ENCODE results near the gene CACNA1G. TPM values are rescaled to one million over a fixed set of nuclear protein-coding genes. Genes with fewer than 3 reads are reported as not detected.

Gene CACNA1G
- total RNA-seq (ENCODE audit: insufficient read depth, low replicate concordance), result 1.9 TPM

DNA sequence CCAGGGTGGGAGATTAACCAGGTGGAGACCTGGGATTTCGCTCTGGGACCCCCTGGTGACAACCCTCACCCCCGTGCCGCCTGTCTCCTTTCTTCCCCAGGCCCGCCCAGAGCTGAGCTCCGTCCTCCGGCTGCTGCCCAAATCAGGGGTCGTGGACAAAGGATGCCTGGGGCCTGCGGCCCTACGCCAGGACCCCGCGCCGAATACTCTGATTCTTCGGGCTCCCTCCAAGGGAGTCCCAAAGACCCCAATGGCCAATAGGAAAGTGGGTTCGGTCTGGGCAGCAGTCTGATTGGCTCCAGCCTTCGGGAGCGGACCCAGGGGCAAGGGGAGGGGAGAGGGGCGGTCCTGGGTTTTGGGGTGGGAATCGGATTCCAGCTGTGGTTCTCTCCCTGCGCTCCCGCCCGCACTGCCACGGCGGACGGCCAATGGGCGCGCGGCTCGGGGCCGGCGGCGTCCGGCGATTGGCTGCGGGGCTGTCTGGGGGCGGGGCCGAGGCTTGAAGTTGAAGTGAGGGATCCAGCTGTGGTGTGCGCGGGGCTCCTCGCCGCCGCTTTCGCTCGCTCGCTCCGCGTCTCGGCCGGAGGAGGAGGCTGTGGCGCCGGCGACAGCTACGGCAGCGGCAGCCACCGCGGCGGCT lies at the start of gene CACNA1G:
CACNA1G (plus strand) TSS at position 531 of the 640 bp plus-strand sequence. CDS start 745 bp downstream, outside the sequence.
- peak; percentile 97 for DNase-seq (ENCODE audit: low spot score)

- peak; percentile 39 for DNase-seq (ENCODE audit: low spot score)
These were observed 49.5 kb upstream of the CACNA1G start for GRCh38 chr17:50511058-50511457.

DNA sequence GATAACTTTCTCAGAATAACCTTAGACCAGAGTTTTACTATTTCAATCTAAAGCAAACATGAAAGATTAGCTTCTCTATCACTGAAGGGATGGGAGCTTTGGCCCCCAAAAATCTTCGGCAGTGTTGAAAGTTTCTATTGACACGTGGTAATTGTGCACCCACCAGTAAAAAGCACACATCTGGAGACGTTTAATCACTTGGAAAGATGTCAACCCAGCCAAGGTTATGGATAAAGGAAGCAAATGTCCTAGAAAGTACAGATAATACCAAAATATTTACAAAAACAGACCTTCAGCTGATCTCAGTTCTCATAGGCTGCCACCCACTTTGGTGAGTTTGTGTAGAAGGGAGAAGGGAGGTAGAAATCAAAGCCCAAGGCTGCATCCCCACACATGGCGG lies 47.0 kb upstream of the CACNA1G start:
- DNase-seq (ENCODE audit: low spot score), result no peak

- no peak for DNase-seq (ENCODE audit: low spot score)
These were observed 46.1 kb upstream of the CACNA1G start for GRCh38 chr17:50514388-50514787.

- DNase-seq (ENCODE audit: low spot score), result no peak
These were observed 45.4 kb upstream of the CACNA1G start for GRCh38 chr17:50514936-50515702.

- no peak for DNase-seq (ENCODE audit: low spot score)
These were observed 43.5 kb upstream of the CACNA1G start for GRCh38 chr17:50517011-50517410.

GRCh38 chr17:50517504-50518383 lies 42.8 kb upstream of the CACNA1G start:
- DNase-seq (ENCODE audit: low spot score), result no peak

DNA sequence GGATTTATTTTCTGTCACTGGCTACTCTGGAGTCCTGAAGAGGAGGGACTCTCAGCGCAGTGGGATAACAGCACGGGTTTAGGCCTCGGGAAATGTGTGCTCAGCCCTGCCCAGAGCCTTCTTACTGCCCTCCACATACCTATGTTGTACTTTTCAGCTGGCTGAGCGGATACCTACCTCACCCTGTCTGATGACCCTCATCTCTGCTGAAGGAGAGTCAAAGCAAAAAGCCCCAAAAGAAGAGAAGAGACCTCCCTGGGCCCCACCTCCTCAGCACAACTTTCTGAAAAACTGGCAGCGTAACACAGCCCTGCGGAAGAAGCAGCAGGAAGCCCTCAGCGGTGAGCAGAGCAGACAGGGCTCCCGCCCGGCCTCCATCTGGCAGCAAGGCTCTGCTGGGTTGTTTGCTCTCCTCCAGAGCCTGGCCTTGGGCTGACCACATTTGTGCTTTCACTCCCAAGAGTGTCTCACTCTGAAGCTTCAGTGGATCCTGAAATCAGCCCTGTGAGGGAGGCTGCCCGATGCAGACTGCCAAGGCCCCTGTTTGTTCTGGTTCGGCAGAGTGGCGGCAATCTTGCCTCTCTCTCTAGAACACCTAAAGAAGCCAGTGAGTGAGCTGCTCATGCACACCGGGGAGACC lies 42.0 kb upstream of the CACNA1G start:
- DNase-seq (ENCODE audit: low spot score), result no peak

DNA sequence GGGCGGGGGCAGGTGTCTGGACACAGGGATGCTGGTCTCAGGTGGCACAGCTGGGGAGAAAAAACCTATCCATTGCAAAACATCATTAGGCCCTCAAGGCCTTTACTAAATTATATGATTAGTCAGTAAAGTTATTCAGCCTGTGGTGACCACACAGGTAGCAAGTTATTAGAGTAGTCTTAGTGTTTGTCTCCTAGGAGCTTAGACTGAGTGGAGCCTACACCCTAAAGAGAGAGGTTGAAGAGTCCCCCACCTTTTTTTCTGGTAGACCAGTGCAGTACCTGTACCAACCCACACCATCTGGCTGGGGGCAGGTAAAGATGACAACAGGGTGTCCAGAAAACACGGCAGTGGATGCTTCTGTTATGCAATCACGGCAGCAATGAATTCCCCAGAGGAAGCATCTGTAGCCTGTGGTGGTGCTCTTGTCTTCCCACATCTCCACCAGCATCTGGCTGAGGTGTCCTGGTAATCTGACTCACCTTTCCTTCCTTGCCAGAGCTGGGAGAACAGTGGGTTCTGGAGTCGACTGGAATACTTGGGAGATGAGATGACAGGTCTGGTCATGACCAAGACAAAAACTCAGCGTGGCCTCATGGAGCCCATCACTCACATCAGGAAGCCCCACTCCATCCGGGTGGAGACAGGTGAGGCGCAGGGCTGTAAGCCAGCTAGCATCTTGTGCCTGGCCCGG lies 41.2 kb upstream of the CACNA1G start:
- DNase-seq (ENCODE audit: low spot score), result no peak

DNA sequence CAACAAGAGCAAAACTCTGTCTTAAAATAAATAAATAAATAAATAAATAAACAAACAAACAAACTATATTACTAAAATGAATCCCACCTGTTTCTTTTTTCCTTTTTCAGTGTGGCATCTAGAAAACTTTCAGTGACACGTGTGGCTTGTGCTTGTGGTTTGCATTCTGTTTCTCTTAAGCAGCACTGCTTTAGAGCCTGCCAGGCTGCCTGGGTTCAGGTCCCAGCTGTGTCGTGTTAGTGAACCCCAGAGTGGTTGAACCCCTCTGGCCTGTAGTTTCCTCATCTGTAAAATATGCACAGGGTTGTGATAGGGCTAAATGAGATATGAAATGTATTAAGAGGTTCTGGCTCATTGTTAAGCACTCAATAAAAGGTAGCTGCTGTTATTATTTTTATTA lies 40.0 kb upstream of the CACNA1G start:
- no peak for DNase-seq (ENCODE audit: low spot score)

- no peak for DNase-seq (ENCODE audit: low spot score)
These were observed 39.0 kb upstream of the CACNA1G start for GRCh38 chr17:50521514-50521913.

- no peak for DNase-seq (ENCODE audit: low spot score)
These were observed 37.7 kb upstream of the CACNA1G start for GRCh38 chr17:50522766-50523165.

DNA sequence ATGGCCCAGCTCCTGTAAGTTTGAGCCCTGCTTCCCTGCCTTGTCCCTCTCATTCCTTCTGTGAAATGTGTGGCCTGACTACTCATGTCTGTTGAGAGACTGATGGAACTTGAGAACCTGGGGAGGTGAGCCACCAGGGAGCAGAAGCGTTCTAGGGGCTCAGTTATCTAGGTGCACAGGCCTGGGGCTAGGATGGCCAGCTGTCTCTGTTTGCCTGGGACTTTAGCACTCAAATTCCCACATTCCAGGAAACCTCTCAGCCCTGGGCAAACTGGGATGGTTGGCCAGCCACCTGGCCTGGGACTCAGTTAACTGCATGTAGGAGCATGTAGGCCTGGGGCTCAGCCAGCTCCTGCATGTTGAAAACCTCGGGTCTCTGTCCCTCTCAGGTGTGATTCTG lies 37.3 kb upstream of the CACNA1G start:
- no peak for DNase-seq (ENCODE audit: low spot score)

- no peak for DNase-seq (ENCODE audit: low spot score)
These were observed 35.7 kb upstream of the CACNA1G start for GRCh38 chr17:50524838-50525237.

DNA sequence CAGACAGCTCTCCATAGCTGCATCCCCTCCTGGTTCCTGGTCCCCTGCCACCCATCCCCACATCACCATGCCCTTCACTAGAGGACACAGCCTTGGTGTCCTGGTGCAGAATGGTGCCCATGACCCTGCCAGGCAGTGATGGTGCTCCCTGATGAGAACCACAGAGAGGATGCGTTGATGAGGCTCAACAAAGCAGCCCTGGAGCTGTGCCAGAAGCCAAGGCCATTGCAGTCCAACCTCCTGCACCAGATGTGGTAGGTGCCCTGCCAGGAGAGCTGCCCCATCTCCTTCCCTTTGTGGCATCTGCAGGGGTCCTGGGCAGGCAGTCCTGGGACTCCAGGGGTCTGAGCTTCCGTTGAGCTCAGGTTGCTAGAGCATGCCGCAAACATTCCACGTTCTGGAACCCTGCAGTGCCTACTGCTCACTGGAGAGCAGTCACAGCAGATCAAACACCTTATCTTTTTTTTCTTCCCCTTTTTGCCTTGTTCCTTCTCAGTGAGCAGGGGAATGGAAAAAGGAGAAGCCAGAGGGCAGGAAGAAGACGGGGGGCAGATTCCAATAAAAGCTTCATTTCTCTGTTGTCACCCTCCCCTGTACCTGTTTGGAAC lies 33.3 kb upstream of the CACNA1G start:
- DNase-seq (ENCODE audit: low spot score), result no peak

- DNase-seq (ENCODE audit: low spot score), result no peak
These were observed 32.5 kb upstream of the CACNA1G start for GRCh38 chr17:50527949-50528474.

- no peak for DNase-seq (ENCODE audit: low spot score)
These were observed 30.7 kb upstream of the CACNA1G start for GRCh38 chr17:50529849-50530248.

GRCh38 chr17:50531428-50532025 lies 29.0 kb upstream of the CACNA1G start:
- no peak for DNase-seq (ENCODE audit: low spot score)

DNA sequence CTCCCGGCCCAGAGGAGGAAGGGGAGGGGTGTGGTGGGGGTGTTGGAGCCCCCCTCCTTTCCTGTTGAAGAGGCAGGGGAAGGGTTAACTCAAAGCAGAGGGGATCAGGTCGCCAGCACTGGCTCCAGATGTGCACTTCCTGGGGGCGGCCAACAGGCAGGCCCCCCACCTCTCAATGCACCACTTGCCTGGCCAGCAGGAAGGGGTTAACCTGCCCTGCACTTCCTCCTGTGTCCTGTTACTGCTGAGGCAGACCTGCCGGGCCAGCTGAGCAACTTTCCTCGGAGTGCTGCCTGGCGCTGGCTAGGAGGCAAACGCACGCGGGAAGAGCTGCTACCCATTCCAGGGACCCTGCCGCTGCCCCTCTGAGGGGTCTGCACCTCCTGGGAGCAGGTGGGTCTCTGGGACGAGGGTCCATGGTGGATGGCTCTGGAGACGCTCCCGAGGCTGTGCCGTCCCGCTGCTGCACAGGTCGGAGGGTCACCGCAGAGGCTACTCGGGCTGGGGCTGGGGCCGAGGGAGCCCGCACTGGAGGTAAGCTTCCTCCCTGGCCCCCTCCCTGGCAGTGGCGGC lies 28.0 kb upstream of the CACNA1G start, which contains the start of gene EPN3:
EPN3 (plus strand) TSS at position 284 of the 573 bp plus-strand sequence. CDS start 3,822 bp downstream, outside the sequence.
- peak; percentile 64 for DNase-seq (ENCODE audit: low spot score)
